ENCODE data around the gene COL7A1. TPM values are rescaled to one million over a fixed set of nuclear protein-coding genes. Genes with fewer than 3 reads are reported as not detected.

The COL7A1 gene
- total RNA-seq: 10 to 100 TPM in 5 of 8 experiments, 1 to 10 TPM in 3; 7.0 to 27.9 (median 13.0) TPM

DNA sequence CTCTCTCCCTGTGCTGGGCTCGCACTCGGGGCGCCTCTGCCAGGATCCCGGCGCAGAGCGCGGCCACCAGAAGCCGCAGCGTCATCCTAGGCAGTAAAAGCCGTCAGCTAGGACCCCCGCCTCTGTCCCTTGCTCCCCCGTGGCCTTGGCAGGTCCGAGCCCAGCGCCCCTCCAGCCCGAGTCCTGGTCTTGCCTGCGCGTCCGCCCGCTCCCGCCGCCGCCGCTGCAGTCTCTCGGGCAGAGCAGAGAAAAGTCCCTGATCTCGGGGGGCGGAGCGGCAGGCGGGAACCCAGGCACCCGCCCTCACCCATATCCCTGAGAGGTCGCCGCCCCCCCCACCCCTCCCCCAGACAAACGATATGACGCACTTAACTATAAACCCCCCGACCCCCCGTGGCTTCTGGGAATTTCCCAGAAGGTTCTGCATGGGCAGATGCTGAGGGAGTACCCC lies at the start of gene COL7A1:
Gene COL7A1 (minus strand): TSS at position 255 of the 451 bp plus-strand sequence. CDS start 170 bp downstream, at position 85.
- Histone ChIP-seq H3K4me1 (replicated peaks in 1 of 2) (peaks cover 14% of the 10 kb centered on the region in 2 donors), H3K4me3 (no peak within 1 kb of the TSS), H3K27ac (peak within 1 kb of the TSS in 1 of 2 donors; percentile 49)
- no CpG with 5 or more reads among the region's 35 CpGs for WGBS, 10 experiments
- ATAC-seq (replicated peaks in 6 of 8): peak in 4 of 8 experiments; percentile 2 to 9 (median 6)
- in situ Hi-C loops (cut with MboI; ENCODE audit: low pct_unique_long_range_greater_than_20kb in 2 of 9, low sequenced_read_pairs in 9 of 9, unreplicated experiment in 9 of 9): no loop called here

DNA sequence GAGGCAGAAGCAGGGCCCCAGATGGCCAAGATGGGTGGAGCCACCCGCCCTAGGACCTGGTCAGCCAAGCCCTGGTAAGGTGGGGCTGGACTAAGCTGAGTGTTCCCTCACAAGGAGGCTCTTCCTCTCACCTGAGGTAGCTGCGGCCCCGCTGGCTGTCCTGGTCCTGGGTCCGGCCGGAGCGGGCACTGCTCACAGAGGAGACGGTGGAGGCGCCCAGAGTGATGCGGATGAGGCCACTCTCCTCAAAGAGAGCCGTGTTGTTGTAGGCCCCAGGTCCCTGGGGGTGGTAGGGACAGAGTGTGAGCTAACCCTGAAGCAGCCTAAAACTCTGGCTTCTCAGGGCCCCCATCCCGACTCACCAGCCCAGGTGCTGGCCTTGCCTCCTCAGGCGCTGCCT lies 47.5 kb upstream of the COL7A1 start:
- no peaks in the 10 kb centered on the region for H3K4me1 ChIP-seq (replicated peaks in 1 of 2)
- no peak overlapping the region for H3K4me3 ChIP-seq
- H3K27ac ChIP-seq: no peak overlapping the region
- WGBS, 10 experiments: 83 to 100% (median 95%) methylated on average over 2 to 5 of the region's 12 CpGs; no CpG with 5 or more reads in 6 of the 10 experiments
- ATAC-seq (replicated peaks in 6 of 8): peak in 1 of 8 experiments; percentile 23
- in situ Hi-C loops (cut with MboI; ENCODE audit: low pct_unique_long_range_greater_than_20kb in 2 of 9, low sequenced_read_pairs in 9 of 9, unreplicated experiment in 9 of 9): no loop called here

DNA sequence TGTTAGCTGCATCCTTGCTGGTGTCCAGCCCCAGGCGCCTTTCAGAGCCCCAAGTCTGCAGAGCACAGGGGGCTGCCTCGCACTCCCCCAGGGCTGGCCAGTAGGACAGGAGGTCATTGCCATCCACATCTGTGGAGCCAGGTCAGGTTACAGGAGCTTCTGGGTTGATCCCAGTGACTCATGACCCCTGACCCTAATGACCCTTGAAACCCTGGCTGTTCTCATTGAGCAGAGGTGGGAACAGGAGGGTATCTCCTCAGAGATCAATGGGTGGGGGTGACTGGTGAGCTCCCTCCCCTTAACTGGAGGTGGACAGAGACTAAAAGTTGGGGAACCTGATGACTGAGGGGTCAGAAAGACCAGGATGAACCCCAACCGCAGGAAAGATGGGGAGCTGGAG lies 46.3 kb upstream of the COL7A1 start:
- no peak for ATAC-seq (replicated peaks in 6 of 8)
- in situ Hi-C loops (cut with MboI; ENCODE audit: low pct_unique_long_range_greater_than_20kb in 2 of 9, low sequenced_read_pairs in 9 of 9, unreplicated experiment in 9 of 9): no loop called here

DNA sequence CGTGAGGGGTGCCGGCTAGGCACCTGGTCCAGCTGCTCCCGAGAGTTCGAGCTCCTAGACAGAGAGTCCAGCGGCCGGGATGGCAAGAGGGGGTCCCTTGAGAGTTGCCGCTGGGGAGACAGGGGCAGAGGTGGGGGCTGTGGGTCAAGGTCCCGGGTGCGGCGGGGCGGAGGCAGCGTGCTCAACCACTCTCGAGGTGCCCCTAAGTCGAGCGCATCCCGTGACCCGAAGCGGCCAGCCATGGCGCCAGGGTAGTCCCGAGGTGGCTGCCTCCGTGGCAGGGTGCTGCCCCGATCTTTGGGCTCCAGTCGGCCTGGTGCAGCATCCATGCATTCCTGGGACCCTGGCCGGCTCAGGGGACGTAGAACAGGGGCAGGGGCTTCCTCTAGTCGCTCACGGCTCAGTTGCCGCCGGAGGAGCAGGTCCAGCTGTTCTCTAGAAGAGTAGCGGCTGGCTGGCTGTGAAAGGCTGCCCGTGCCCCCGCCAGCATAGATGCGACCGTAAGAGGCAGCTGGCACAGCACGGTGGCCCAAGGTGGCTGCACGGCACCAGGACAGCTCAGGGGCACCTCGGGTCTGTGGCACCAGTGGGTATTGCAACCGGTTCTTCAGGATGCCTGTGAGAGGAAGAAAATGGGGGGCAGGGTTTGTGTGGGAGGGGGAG lies 44.9 kb upstream of the COL7A1 start:
- in situ Hi-C loops (cut with MboI; ENCODE audit: low pct_unique_long_range_greater_than_20kb in 2 of 9, low sequenced_read_pairs in 9 of 9, unreplicated experiment in 9 of 9): no loop called here
- Histone ChIP-seq H3K27ac (no peak overlapping the region), H3K4me1 (replicated peaks in 1 of 2) (peaks cover 5 to 10% of the 10 kb centered on the region in 2 donors), H3K4me3 (no peak overlapping the region)
- whole genome bisulfite sequencing, 10 experiments: 77 to 80% methylated on average over 3 of the region's 38 CpGs; no CpG with 5 or more reads in 8 of the 10 experiments
- no peak for ATAC-seq (replicated peaks in 6 of 8)

More for the DNA sequence above, 46.3 kb upstream of the COL7A1 start:
- Histone ChIP-seq H3K4me3 (no peak overlapping the region), H3K4me1 (replicated peaks in 1 of 2) (peaks cover 2% of the 10 kb centered on the region in 2 donors), H3K27ac (no peak overlapping the region)
- 47 to 100% (median 96%) methylated on average over 1 to 2 of the region's 3 CpGs; no CpG with 5 or more reads in 6 of the 10 experiments for WGBS, 10 experiments

GRCh38 chr3:48637305-48637704 lies 42.2 kb upstream of the COL7A1 start:
- WGBS, 10 experiments: 43 to 87% (median 84%) methylated on average over 1 to 3 of the region's 6 CpGs; no CpG with 5 or more reads in 4 of the 10 experiments
- Histone ChIP-seq H3K4me3 (no peak overlapping the region), H3K4me1 (replicated peaks in 1 of 2) (peaks cover 10 to 15% of the 10 kb centered on the region in 2 donors), H3K27ac (no peak overlapping the region)
- in situ Hi-C loops (cut with MboI; ENCODE audit: low pct_unique_long_range_greater_than_20kb in 2 of 9, low sequenced_read_pairs in 9 of 9, unreplicated experiment in 9 of 9): no loop called here
- no peak for ATAC-seq (replicated peaks in 6 of 8)

DNA sequence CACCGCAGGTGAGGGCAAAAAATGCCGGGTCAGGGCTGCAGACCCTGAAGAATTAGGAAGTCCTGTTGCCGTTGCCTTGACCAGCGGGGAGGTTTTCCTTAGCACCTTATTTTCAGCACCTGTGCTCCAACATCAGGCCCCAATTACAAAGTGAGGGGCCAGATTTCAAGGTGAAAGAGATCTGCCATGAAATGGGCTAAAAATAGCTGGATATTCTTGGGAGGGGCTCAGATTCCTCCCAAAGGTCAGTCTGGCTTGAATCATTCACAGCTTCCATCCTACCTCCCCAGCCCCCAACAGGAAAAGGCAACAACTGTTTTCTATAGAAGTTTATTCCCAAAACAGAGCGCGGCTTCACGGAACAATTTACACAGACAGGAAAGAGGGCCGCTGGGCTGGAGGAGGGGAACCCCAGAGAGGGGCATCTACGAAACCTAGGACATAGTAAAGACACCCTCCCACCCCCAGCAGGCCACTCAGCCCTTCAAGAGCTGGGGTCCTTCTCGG lies 41.1 kb upstream of the COL7A1 start:
- Histone ChIP-seq H3K4me1 (replicated peaks in 1 of 2) (peaks cover 10 to 15% of the 10 kb centered on the region in 2 donors), H3K4me3 (peak overlapping the region in 4 of 5 donors; percentile 55 to 89 (median 70)), H3K27ac (peak overlapping the region in 1 of 2 donors; percentile 43)
- in situ Hi-C loops (cut with MboI; ENCODE audit: low pct_unique_long_range_greater_than_20kb in 2 of 9, low sequenced_read_pairs in 9 of 9, unreplicated experiment in 9 of 9): no loop called here
- 0 to 63% (median 38%) methylated on average over 2 to 8 of the region's 10 CpGs; no CpG with 5 or more reads in 2 of the 10 experiments for WGBS, 10 experiments
- no peak for ATAC-seq (replicated peaks in 6 of 8)

DNA sequence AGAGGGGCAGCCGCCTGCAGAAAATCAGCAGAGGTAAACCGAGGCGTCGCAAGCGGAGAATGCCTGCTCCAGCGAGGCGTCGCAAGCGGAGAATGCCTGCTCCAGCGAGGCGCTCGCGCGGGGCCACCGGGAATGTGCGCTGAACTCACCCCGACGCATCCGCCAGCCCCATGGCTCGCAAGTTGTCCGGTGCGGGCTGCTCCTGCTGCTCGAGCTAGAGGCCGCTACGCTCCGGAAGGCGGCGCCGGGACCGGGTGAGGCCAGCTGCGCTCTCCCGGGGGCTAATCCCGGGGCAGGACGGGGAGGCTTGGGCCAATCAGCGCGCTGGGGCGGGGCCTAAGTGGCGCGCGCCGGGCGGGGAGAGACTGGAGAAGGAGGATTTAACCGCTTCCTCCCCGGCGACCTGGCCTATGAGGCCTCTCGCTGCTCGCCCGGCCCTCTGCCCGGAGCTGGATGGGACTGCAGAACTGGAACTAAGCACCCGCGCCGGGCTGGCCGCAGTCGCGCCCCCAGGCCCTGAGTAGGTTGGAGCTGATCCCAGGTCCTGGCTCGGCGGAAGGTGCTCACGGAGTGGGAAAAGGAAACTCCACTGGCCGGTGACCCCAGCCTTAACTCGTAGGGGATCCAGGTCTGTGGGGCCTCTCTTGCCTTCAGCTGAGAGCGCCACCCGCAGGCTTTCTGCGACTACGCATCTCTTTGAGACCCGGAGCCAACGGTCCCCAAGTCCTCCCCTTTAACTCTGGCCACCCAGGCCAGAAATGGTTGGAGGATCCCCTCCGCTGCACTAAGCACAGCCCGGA lies 40.3 kb upstream of the COL7A1 start, which contains the start of gene SLC26A6:
Gene SLC26A6 (minus strand): TSS at position 240 of the 800 bp plus-strand sequence. CDS start 68 bp downstream, at position 172.
- H3K27ac ChIP-seq: peak within 1 kb of the TSS; percentile 22 to 65
- peak; percentile 92 to 97 (median 96) for ATAC-seq (replicated peaks in 6 of 8)
- WGBS, 10 experiments: 0 to 2% (median 0%) methylated on average over 1 to 11 of the region's 68 CpGs; no CpG with 5 or more reads in 5 of the 10 experiments

GRCh38 chr3:48634661-48635221 lies 39.6 kb upstream of the COL7A1 start:
- Histone ChIP-seq H3K27ac (peak overlapping the region; percentile 22 to 65), H3K4me3 (peak overlapping the region; percentile 46 to 89 (median 56)), H3K4me1 (replicated peaks in 1 of 2) (peaks cover 10 to 15% of the 10 kb centered on the region in 2 donors)
- 0 to 50% (median 13%) methylated on average over 2 to 4 of the region's 30 CpGs; no CpG with 5 or more reads in 7 of the 10 experiments for WGBS, 10 experiments
- peak; percentile 42 to 56 (median 52) for ATAC-seq (replicated peaks in 6 of 8)
- in situ Hi-C loops (cut with MboI; ENCODE audit: low pct_unique_long_range_greater_than_20kb in 2 of 9, low sequenced_read_pairs in 9 of 9, unreplicated experiment in 9 of 9): no loop called here

More for the DNA sequence above, 40.3 kb upstream of the COL7A1 start, which contains the start of gene SLC26A6:
- in situ Hi-C loops (cut with MboI; ENCODE audit: low pct_unique_long_range_greater_than_20kb in 2 of 9, low sequenced_read_pairs in 9 of 9, unreplicated experiment in 9 of 9): no loop called here
- H3K4me3 ChIP-seq: peak within 1 kb of the TSS; percentile 46 to 89 (median 56)
- H3K4me1 ChIP-seq (replicated peaks in 1 of 2): peaks cover 10 to 15% of the 10 kb centered on the region in 2 donors

DNA sequence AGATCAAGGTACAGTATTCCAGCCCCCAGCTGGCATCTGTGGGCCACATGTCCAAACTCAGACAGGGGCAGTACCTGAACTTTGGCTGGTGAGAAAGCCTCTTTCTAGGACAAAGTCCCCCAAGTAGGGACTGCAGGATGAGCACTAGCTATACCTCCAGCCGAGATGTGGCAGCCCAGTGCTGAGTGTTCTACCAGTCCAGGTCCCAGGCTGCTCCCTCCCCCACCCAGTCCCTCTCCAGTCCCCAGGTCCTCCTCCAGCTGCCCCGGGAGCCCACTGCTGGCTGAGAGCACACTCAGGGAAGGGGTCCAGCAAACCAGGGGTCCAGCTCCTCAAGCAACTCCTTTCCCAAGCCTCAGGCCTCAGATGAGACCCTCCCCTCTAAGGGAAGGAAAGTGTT lies 38.6 kb upstream of the COL7A1 start:
- ATAC-seq (replicated peaks in 6 of 8): no peak
- in situ Hi-C loops (cut with MboI; ENCODE audit: low pct_unique_long_range_greater_than_20kb in 2 of 9, low sequenced_read_pairs in 9 of 9, unreplicated experiment in 9 of 9): no loop called here
- H3K27ac ChIP-seq: no peak overlapping the region
- no CpG with 5 or more reads among the region's 2 CpGs for WGBS, 10 experiments
- H3K4me3 ChIP-seq: no peak overlapping the region
- peaks cover 10 to 15% of the 10 kb centered on the region in 2 donors for H3K4me1 ChIP-seq (replicated peaks in 1 of 2)

DNA sequence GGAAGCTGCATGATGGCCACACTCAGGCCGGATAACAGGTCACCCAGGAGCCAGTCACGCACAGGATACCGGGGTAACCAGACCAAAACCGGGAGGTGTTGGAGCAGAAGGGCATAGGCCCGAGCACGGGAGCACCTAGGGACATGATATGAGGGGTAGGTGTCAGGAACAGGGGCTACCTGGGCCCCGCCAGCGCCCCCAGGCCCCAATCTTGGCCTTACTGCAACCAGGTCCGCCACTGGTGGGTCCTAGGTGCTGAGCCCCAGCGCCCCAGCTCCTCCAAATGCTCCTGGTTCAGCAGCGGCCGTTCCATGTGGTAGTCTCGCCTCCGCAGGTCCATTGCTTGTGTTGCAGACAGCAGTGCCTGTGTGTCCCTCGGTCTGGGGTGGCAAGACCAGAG lies 38.1 kb upstream of the COL7A1 start:
- ATAC-seq (replicated peaks in 6 of 8): no peak
- Histone ChIP-seq H3K27ac (no peak overlapping the region), H3K4me3 (no peak overlapping the region), H3K4me1 (replicated peaks in 1 of 2) (peaks cover 10 to 15% of the 10 kb centered on the region in 2 donors)
- 96 to 100% methylated on average over 4 to 5 of the region's 15 CpGs; no CpG with 5 or more reads in 8 of the 10 experiments for WGBS, 10 experiments
- in situ Hi-C loops (cut with MboI; ENCODE audit: low pct_unique_long_range_greater_than_20kb in 2 of 9, low sequenced_read_pairs in 9 of 9, unreplicated experiment in 9 of 9): no loop called here

DNA sequence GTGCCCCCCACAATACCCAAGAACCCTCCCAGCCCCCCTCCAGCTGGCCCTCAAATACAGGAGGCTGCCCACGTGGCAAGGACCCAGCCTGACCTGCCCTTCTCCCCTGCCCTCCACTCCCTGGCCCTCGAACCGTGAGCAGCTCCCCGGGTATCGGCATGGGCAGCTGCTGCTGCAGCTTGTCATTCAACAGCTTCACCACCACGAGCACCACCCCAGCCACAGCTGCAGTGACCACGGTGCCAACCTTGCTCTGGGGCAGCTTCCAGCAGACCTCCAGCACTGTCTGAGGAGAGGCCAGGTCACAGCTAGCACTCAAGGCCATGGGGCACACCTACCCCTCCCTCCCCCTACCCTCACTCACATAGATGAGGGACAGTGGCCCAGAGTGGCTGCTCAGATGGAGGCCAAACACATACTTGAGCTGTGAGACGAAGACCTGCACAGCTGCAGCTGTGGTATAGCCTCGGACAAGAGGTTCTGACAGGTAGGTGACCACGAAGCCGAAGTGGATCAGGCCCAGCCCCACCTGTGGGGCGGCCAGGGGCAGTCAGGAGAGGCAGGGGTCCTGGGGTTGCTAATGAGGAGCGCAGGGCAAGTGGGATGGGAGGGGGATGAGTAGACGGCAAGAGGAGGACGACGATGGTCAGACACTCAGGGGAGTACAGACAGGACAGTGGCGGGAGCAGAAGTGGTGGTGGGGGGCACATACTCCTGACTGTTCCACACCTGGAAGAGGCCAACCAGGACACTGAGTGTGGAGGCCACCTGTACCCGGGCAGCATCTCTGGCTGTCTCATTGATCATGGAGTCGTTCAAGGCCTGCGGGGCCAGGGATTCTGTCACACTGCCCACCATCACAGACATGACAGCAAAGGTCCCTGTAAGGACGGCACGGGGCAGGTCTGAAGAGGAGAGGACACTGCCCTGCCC lies 36.7 kb upstream of the COL7A1 start:
- peaks cover 10 to 15% of the 10 kb centered on the region in 2 donors for H3K4me1 ChIP-seq (replicated peaks in 1 of 2)
- ATAC-seq (replicated peaks in 6 of 8): no peak
- WGBS, 10 experiments: 95 to 100% methylated on average over 4 to 5 of the region's 22 CpGs; no CpG with 5 or more reads in 8 of the 10 experiments
- in situ Hi-C loops (cut with MboI; ENCODE audit: low pct_unique_long_range_greater_than_20kb in 2 of 9, low sequenced_read_pairs in 9 of 9, unreplicated experiment in 9 of 9): no loop called here
- no peak overlapping the region for H3K4me3 ChIP-seq
- H3K27ac ChIP-seq: no peak overlapping the region

GRCh38 chr3:48630833-48631232 lies 35.7 kb upstream of the COL7A1 start:
- ATAC-seq (replicated peaks in 6 of 8): no peak
- peaks cover 5 to 7% of the 10 kb centered on the region in 2 donors for H3K4me1 ChIP-seq (replicated peaks in 1 of 2)

More at GRCh38 chr3:48630833-48631232, 35.7 kb upstream of the COL7A1 start:
- in situ Hi-C loops (cut with MboI; ENCODE audit: low pct_unique_long_range_greater_than_20kb in 2 of 9, low sequenced_read_pairs in 9 of 9, unreplicated experiment in 9 of 9): no loop called here
- no peak overlapping the region for H3K4me3 ChIP-seq
- 100% methylated on average over 1 to 4 of the region's 12 CpGs; no CpG with 5 or more reads in 7 of the 10 experiments for WGBS, 10 experiments
- no peak overlapping the region for H3K27ac ChIP-seq

All from motor neuron (in vitro differentiated cells).